ENCODE measurements around the gene RNF125.
A peak's percentile ranks its signal among the peaks of the same experiment; 100 is the strongest.
"Not testable (repeated sequence)": the region's sequence is repeated elsewhere in the genome, so short reads cannot be mapped to it uniquely, and the experiment has no call there.

Gene RNF125

GRCh38 chr18:32018331-32019250 is at the start of gene RNF125:
Gene RNF125 (plus strand): TSS chr18:32018825. CDS start chr18:32018864, 39 bp downstream.
- DNase-seq (ENCODE audit: low read depth in 2 of 2) = peak; percentile 74 to 79

- DNase-seq (ENCODE audit: low read depth in 2 of 2) = no peak
These were observed 48.0 kb upstream of the RNF125 start for GRCh38 chr18:31970617-31971016.

- no peak for DNase-seq (ENCODE audit: low read depth in 2 of 2)
These were observed 44.6 kb upstream of the RNF125 start for GRCh38 chr18:31973929-31974546.

- DNase-seq (ENCODE audit: low read depth in 2 of 2) = no peak
These were observed 42.4 kb upstream of the RNF125 start for GRCh38 chr18:31976242-31976641.

- no peak for DNase-seq (ENCODE audit: low read depth in 2 of 2)
These were observed 41.3 kb upstream of the RNF125 start for GRCh38 chr18:31977270-31977872.

- DNase-seq (ENCODE audit: low read depth in 2 of 2) = no peak
These were observed 40.0 kb upstream of the RNF125 start for GRCh38 chr18:31978616-31979015.

GRCh38 chr18:31979714-31980113 is 38.9 kb upstream of the RNF125 start:
- DNase-seq (ENCODE audit: low read depth in 2 of 2) = no peak

- DNase-seq (ENCODE audit: low read depth in 2 of 2) = no peak
These were observed 37.8 kb upstream of the RNF125 start for GRCh38 chr18:31980863-31981262.

- DNase-seq (ENCODE audit: low read depth in 2 of 2) = no peak
These were observed 35.6 kb upstream of the RNF125 start for GRCh38 chr18:31983020-31983419.

GRCh38 chr18:31983976-31984375 is 34.6 kb upstream of the RNF125 start:
- DNase-seq (ENCODE audit: low read depth in 2 of 2) = no peak

- DNase-seq (ENCODE audit: low read depth in 2 of 2) = no peak
These were observed 27.8 kb upstream of the RNF125 start for GRCh38 chr18:31990823-31991222.

GRCh38 chr18:31996007-31996406 is 22.6 kb upstream of the RNF125 start:
- DNase-seq (ENCODE audit: low read depth in 2 of 2) = no peak

GRCh38 chr18:31998880-31999412 is 19.7 kb upstream of the RNF125 start:
- no peak for DNase-seq (ENCODE audit: low read depth in 2 of 2)

- DNase-seq (ENCODE audit: low read depth in 2 of 2) = not testable (repeated sequence)
These were observed 17.5 kb upstream of the RNF125 start for GRCh38 chr18:32001141-32001540.

- DNase-seq (ENCODE audit: low read depth in 2 of 2) = not testable (repeated sequence)
These were observed 14.8 kb upstream of the RNF125 start for GRCh38 chr18:32003822-32004221.

- no peak for DNase-seq (ENCODE audit: low read depth in 2 of 2)
These were observed 8.4 kb upstream of the RNF125 start for GRCh38 chr18:32010124-32010721.

GRCh38 chr18:32011193-32011592 is 7.4 kb upstream of the RNF125 start:
- no peak for DNase-seq (ENCODE audit: low read depth in 2 of 2)

- peak in 1 of 2 donors; percentile 25 for DNase-seq (ENCODE audit: low read depth in 2 of 2)
These were observed 775 bp downstream of the RNF125 start for GRCh38 chr18:32019251-32019948.

GRCh38 chr18:32019949-32020625 is 1.5 kb downstream of the RNF125 start:
- peak in 1 of 2 donors; percentile 7 for DNase-seq (ENCODE audit: low read depth in 2 of 2)

GRCh38 chr18:32021756-32022564 is 3.3 kb downstream of the RNF125 start:
- DNase-seq (ENCODE audit: low read depth in 2 of 2) = no peak
